Parathyroid adenoma (tissue), 2 donors: Measurements from ENCODE around the gene GNAT3.

Experiments
- H2AFZ ChIP-seq: fragments of 300-600 bp; sonication (generic); one replicate; pipeline ENCODE4 v1.7.0; 2017; ENCODE audit warnings: antibody characterized with exemption, mild to moderate bottlenecking
- H3K27ac ChIP-seq: fragments of 300-600 bp; sonication (generic); one replicate; pipeline ENCODE4 v1.7.0; 2017
- H3K27me3 ChIP-seq: fragments of 300-600 bp; sonication (generic); one replicate; pipeline ENCODE4 v1.7.0; 2017; ENCODE audit warnings: low read length; ENCODE audit not compliant: control insufficient read depth, insufficient read depth
- H3K36me3 ChIP-seq: fragments of 300-600 bp; sonication (generic); one replicate; pipeline ENCODE4 v1.7.0; 2017; ENCODE audit warnings: low read length; ENCODE audit not compliant: control insufficient read depth, insufficient read depth
- H3K4me1 ChIP-seq: fragments of 300-600 bp; sonication (generic); one replicate; pipeline ENCODE4 v1.7.0; 2017; ENCODE audit warnings: control low read depth
- H3K4me2 ChIP-seq: fragments of 300-600 bp; sonication (generic); one replicate; pipeline ENCODE4 v1.7.0; 2017; ENCODE audit warnings: low read length
- H3K4me3 ChIP-seq: fragments of 300-600 bp; sonication (generic); one replicate; pipeline ENCODE4 v1.7.0; 2017; ENCODE audit warnings: low read depth, low read length
- H3K79me2 ChIP-seq: fragments of 300-600 bp; sonication (generic); one replicate; pipeline ENCODE4 v1.7.0; 2017; ENCODE audit warnings: control low read depth
- H3K9ac ChIP-seq: fragments of 300-600 bp; sonication (generic); one replicate; pipeline ENCODE4 v1.7.0; 2017; ENCODE audit warnings: mild to moderate bottlenecking
- H3K9me3 ChIP-seq: fragments of 300-600 bp; sonication (generic); one replicate; pipeline ENCODE4 v1.7.0; 2017; ENCODE audit warnings: low read length; ENCODE audit not compliant: control insufficient read depth
- TF ChIP-seq, protein P1 (sequence below): fragments of 300-600 bp; sonication (generic); IDR thresholded peaks from one replicate; pipeline ENCODE4 v1.7.0; 2017; ENCODE audit warnings: antibody characterized with exemption, mild to moderate bottlenecking
- donor health status: primary hyperparathyroidism.

Gene GNAT3

DNA sequence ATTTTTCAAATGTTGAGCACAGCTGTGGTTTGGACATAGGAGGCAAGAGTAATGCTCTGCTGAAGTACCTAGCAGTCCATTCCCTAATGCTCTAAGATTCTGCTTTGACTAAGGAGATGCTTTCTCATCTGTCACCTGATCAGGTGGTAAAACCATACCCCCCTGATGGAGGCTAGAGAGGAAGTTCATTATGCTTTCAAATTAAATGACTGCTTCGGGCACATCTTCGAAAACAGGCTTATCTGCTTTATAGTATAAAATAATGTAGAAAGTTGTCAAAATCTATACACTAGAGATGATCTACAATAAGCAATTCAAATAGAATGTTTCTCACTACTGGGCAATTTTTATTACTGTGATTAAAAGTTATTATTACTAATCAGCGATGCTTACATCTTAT lies at the start of gene GNAT3:
GNAT3 (minus strand) TSS at position 101 of the 400 bp plus-strand sequence. CDS start 138 bp downstream, outside the sequence.
- Histone ChIP-seq H3K9ac (no peak within 1 kb of the TSS), H3K36me3 (no peaks in the 10 kb centered on the region), H2AFZ (no peak within 1 kb of the TSS), H3K27me3 (no peaks in the 10 kb centered on the region), H3K4me2 (no peak within 1 kb of the TSS), H3K27ac (no peak within 1 kb of the TSS), H3K79me2 (no peaks in the 10 kb centered on the region), H3K9me3 (no peaks in the 10 kb centered on the region), H3K4me1 (no peaks in the 10 kb centered on the region), H3K4me3 (no peak within 1 kb of the TSS)
- TF ChIP-seq, protein P1, sequence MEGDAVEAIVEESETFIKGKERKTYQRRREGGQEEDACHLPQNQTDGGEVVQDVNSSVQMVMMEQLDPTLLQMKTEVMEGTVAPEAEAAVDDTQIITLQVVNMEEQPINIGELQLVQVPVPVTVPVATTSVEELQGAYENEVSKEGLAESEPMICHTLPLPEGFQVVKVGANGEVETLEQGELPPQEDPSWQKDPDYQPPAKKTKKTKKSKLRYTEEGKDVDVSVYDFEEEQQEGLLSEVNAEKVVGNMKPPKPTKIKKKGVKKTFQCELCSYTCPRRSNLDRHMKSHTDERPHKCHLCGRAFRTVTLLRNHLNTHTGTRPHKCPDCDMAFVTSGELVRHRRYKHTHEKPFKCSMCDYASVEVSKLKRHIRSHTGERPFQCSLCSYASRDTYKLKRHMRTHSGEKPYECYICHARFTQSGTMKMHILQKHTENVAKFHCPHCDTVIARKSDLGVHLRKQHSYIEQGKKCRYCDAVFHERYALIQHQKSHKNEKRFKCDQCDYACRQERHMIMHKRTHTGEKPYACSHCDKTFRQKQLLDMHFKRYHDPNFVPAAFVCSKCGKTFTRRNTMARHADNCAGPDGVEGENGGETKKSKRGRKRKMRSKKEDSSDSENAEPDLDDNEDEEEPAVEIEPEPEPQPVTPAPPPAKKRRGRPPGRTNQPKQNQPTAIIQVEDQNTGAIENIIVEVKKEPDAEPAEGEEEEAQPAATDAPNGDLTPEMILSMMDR, result no peak

DNA sequence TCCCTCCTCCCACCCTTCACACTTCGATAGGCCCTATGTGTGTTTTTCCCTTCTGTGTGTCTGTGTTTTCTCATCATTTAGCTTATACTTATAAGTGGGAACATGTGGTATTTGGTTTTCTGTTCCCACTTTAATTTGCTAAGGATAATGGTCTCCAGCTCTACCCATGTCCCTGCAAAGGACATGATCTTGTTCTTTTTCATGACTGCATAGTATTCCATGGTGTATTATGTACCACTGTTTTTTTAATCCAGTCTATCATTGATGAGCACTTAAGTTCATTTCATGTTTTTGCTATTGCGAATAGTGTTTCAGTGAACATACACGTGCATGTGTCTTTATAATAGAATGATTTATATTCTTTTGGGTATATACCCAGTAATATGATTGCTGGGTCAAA lies 46.3 kb upstream of the GNAT3 start:
- H2AFZ ChIP-seq, result no peak overlapping the region
- H3K27me3 ChIP-seq, result no peaks in the 10 kb centered on the region
- H3K9me3 ChIP-seq, result no peaks in the 10 kb centered on the region
- TF ChIP-seq, protein P1, result no peak
- no peak overlapping the region for H3K4me3 ChIP-seq
- H3K9ac ChIP-seq, result no peak overlapping the region
- H3K36me3 ChIP-seq, result no peaks in the 10 kb centered on the region
- no peaks in the 10 kb centered on the region for H3K79me2 ChIP-seq
- no peak overlapping the region for H3K4me2 ChIP-seq
- H3K4me1 ChIP-seq, result no peaks in the 10 kb centered on the region
- no peak overlapping the region for H3K27ac ChIP-seq

GRCh38 chr7:80552031-80552694 lies 40.3 kb upstream of the GNAT3 start:
- Histone ChIP-seq H3K4me1 (no peaks in the 10 kb centered on the region), H3K9me3 (no peaks in the 10 kb centered on the region), H3K27me3 (no peaks in the 10 kb centered on the region), H3K36me3 (no peaks in the 10 kb centered on the region), H3K27ac (no peak overlapping the region), H3K4me3 (no peak overlapping the region), H3K79me2 (no peaks in the 10 kb centered on the region), H3K4me2 (no peak overlapping the region), H3K9ac (no peak overlapping the region), H2AFZ (no peak overlapping the region)
- TF ChIP-seq, protein P1, result no peak

- H3K9ac ChIP-seq, result no peak overlapping the region
Observed at GRCh38 chr7:80550005-80550404, 38.1 kb upstream of the GNAT3 start.

More at GRCh38 chr7:80550005-80550404, 38.1 kb upstream of the GNAT3 start:
- H3K4me1 ChIP-seq, result no peaks in the 10 kb centered on the region
- H3K79me2 ChIP-seq, result no peaks in the 10 kb centered on the region
- H3K4me2 ChIP-seq, result no peak overlapping the region
- TF ChIP-seq, protein P1, result no peak
- no peaks in the 10 kb centered on the region for H3K27me3 ChIP-seq
- H3K4me3 ChIP-seq, result no peak overlapping the region
- no peaks in the 10 kb centered on the region for H3K9me3 ChIP-seq
- no peak overlapping the region for H3K27ac ChIP-seq
- H3K36me3 ChIP-seq, result no peaks in the 10 kb centered on the region
- H2AFZ ChIP-seq, result no peak overlapping the region
